Hematopoietic multipotent progenitor cell treated with erythropoietin and hydrocortisone succinate and interleukin-3 and kit ligand, for 17 days (in vitro differentiated cells): ENCODE results near the gene CENATAC.
"Not testable (repeated sequence)": the region's sequence is repeated elsewhere in the genome, so short reads cannot be mapped to it uniquely, and the experiment has no call there.

ENCODE experiments used
- DNase-seq: peaks from one replicate; pipeline ENCODE4 v3.0.0-alpha.2; 2015; ENCODE audit warnings: low spot score

The CENATAC gene

DNA sequence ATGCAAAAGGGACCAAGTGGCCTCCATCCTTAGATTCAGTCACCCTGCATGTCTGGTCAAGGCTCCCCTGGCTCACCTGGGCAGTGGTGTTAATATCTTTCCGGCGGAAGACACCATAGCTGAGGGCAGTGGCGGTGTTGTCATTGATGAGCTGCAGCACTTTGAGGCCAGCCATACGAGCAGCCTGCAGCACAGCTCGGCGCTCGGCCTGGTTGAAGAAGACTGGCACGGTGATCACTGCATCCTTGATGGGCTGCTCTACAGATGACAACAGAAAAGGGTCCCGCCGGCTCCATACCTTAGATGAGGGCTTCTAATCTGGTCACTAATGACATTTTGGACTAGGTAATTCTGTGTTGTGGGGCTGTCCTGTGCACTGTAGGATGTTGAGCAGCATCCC, 56.5 kb downstream of the CENATAC start:
- DNase-seq: no peak

DNA sequence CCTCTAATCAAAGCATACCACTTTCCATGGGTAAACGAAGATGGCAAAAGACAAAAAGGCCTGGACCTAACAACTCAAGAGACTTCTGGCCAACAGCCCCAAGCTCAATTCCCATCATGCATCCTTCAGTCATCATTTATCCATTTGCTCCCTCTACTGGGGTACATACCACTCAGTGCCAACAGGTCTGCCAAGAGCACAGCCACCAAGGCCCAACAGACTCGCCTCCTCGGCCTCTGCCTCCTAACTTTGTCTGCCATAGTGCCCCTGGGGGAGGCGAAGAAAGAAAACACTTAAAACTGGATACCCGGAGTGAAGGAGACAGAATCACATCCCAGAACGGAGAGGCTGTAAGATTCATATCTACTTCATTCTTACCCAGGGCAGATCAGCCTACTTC, 58.0 kb downstream of the CENATAC start:
- DNase-seq: peak; percentile 49

DNA sequence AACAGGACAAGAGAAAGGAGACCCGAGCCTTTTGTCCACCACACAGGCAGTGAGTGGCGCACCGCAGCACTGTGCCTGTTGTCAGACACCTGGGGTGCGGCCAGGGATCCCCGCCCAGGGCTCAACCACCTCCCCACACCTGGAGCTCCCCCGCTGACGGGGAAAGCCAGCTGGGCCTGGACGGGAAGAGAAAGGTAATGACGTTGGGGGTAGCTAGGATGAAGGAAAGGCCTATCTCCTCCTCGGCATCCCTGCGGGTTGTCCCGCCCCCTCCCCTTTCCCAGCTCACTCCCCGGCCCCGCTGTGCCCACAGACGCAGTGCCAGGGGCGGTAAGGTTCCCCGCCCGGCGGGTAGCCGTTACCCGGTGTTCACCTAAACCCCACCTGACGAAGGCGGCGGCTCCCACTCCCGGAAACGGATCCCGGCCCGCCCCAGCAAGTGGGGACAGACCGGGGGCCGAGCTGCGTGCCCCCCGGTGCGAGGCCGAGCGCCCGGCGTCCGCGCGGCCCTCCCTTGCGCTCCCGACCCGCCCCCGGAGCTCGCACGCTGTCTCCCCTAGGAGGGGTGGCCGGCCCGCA, 58.6 kb downstream of the CENATAC start:
- peak; percentile 56 for DNase-seq

DNA sequence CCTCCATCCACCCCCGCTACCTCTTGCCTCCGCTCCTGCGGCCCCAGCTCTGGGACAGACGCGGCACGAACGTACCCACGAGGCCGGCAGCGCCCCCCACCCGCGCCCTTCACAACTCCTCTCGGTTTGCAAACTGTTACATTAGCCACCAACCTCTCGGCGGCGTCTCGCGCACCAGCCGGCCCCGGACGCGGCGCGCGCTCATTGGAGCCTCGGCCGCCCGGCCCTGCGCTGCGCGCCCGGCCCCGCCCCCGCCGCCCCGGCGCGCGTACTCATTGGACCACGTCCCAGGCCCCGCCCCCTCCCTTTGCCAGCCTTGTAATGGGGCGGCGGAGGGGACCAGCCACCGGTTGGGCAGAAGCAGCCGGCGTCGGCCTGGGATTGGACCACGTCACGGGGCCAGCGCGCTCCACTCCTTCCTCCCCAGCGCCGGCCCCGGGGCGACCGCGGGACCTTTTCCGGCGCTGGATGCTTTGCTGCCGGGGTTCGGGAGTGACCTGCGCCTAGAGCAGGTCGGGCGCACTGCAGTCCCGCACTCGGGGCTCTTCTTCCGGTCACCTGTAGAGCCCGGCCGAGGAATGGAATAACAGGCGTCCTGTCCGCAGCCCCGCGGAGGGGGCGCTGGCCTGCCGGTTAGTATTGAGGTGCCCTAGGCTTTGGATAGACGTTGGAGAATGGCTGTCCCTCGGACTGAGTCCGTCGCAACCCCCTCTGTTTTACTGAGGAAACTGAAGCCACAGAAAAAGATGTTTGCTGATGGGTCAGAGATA, 59.2 kb downstream of the CENATAC start, which contains the start of gene HYOU1:
Gene HYOU1 (minus strand): TSS at position 206 of the 770 bp plus-strand sequence. CDS start 1,045 bp downstream, outside the sequence.
- DNase-seq: peak; percentile 96

DNA sequence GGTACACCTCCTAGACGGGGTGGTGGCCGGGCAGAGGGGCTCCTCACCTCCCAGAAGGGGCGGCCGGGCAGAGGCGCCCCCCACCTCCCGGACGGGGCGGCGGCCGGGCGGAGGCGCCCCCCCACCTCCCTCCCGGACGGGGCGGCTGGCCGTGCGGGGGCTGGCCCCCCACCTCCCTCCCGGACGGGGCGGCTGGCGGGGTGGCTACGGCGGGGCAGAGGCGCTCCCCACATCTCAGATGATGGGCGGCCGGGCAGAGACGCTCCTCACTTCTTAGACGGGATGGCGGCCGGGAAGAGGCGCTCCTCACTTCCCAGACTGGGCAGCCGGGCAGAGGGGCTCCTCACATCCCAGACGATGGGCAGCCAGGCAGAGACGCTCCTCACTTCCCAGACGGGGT, 61.2 kb downstream of the CENATAC start:
- DNase-seq: not testable (repeated sequence)

DNA sequence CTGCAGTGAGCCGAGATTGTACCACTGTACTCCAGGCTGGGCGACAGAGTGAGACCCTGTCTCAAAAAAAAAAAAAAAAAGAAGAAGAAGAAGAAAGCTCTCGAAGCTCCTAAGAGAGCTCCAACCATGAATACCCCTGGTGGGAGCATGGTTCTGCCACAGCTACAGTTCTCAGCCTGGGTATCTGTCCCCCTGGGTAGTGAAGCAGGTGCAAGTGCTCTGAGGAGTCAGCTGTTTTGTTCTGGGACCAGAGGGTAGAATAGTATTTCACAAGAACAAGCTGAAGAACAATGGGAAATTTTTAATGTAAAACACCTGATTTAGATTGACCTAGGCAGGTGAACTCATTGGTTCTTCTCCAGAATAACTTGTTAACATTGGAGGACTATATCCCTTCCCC, 63.3 kb downstream of the CENATAC start:
- no peak for DNase-seq

DNA sequence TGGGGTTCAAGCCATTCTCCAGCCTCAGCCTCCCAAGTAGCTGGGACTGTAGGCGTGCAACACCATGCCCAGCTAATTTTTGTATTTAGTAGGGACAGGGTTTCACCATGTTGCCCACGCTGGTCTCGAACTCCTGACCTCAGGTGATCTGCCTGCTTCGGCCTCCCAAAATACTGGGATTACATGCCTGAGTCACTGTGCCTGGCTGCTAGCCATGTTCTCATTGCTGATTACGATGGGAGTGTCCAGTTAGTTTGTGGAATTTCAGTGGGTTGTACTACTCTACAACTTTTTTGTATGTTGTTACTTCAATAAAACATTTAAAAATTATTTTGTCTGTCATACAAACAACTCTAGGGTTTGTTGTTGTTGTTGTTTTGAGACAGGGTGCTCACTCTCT, 64.8 kb downstream of the CENATAC start:
- DNase-seq: peak; percentile 96

DNA sequence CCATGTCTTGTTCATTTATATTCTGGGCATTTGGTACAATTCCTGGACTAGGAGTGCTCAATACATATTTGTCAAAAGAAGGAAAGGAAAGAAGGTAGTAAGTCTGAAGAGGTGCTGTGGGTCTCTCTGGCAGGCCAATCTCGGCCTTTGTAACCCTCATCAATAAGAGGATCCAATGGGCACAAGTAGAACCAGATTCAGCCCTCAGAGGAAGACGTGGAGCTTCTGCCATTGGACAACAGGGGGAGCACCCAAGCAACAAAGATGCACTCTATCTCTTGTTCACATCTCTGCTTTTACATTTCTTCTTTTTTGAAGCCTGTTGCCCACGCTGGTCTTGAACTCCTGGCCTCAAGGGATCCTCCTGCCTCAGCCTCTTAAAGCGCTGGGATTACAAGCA, 67.4 kb downstream of the CENATAC start:
- peak; percentile 88 for DNase-seq
